WTC11 (cell line): ENCODE measurements around the gene AJAP1. TPM values are rescaled to one million over a fixed set of nuclear protein-coding genes. Genes with fewer than 3 reads are reported as not detected.

Experiments used
- ATAC-seq: fragments of 200-7000 bp; cut with Tn5 transposase; 2 replicates; pipeline ENCODE4 v1.10.0; 2021; ENCODE audit warnings: mild to moderate bottlenecking, moderate library complexity
- CTCF ChIA-PET: fragments of 300-600 bp; sonication (Branson Sonifier 250); formaldehyde crosslinking; loops from one replicate; lab custom pipeline; 2021; ENCODE audit warnings: antibody characterized with exemption; lab: Charles Lee
- POLR2A ChIA-PET: fragments of 350-600 bp; sonication (Branson Sonifier 250); formaldehyde crosslinking; loops from one replicate; lab custom pipeline; 2021; ENCODE audit warnings: antibody characterized with exemption; lab: Charles Lee
- DNase-seq: peaks from one replicate; pipeline ENCODE4 v3.0.0; 2021; ENCODE audit warnings: low spot score
- H3K27ac Mint-ChIP-seq: 2 replicates; pipeline ENCODE4 v1.8.0; 2021; ENCODE audit warnings: mixed read lengths
- H3K27me3 Mint-ChIP-seq: 2 replicates; pipeline ENCODE4 v1.8.0; 2021; ENCODE audit warnings: low read depth, mild to moderate bottlenecking, moderate library complexity, mixed read lengths
- H3K36me3 Mint-ChIP-seq: 2 replicates; pipeline ENCODE4 v1.8.0; 2021; ENCODE audit warnings: mixed read lengths
- H3K4me1 Mint-ChIP-seq: 2 replicates; pipeline ENCODE4 v1.8.0; 2022; ENCODE audit warnings: mixed read lengths
- H3K4me3 Mint-ChIP-seq: 2 replicates; pipeline ENCODE4 v1.8.0; 2021; ENCODE audit warnings: mild to moderate bottlenecking, moderate library complexity, mixed read lengths
- H3K9me3 Mint-ChIP-seq: 2 replicates; pipeline ENCODE4 v1.8.0; 2021; ENCODE audit warnings: mixed read lengths
- CBFB ChIP-seq: sonication (generic); formaldehyde crosslinking; IDR thresholded peaks from 2 replicates; pipeline ENCODE4 v1.8.1; 2022; ENCODE audit warnings: mild to moderate bottlenecking, low read depth, missing genetic modification reagents
- ETV6 ChIP-seq: sonication (generic); formaldehyde crosslinking; IDR thresholded peaks from 2 replicates; pipeline ENCODE4 v1.8.1; 2022; ENCODE audit warnings: mild to moderate bottlenecking, missing genetic modification reagents
- GRHL2 ChIP-seq: fragments of 250-450 bp; sonication (Bioruptor Pico); IDR thresholded peaks from 2 replicates; pipeline ENCODE4 v1.8.0; 2022; ENCODE audit warnings: mild to moderate bottlenecking, moderate library complexity; ENCODE audit not compliant: insufficient replicate concordance, severe bottlenecking
- GTF2I ChIP-seq: fragments of 250-450 bp; sonication (Bioruptor Pico); conservative IDR thresholded peaks from 2 replicates; pipeline ENCODE4 v1.4.0; 2021; ENCODE audit warnings: mild to moderate bottlenecking
- SP1 ChIP-seq: sonication (generic); formaldehyde crosslinking; conservative IDR thresholded peaks from 2 replicates; pipeline ENCODE4 v1.8.1; 2022; ENCODE audit warnings: missing genetic modification reagents
- TCF7 ChIP-seq: sonication (generic); formaldehyde crosslinking; IDR thresholded peaks from 2 replicates; pipeline ENCODE4 v1.8.0; 2022; ENCODE audit warnings: mild to moderate bottlenecking, low read depth, missing genetic modification reagents, moderate library complexity
- TEAD1 ChIP-seq: sonication (generic); formaldehyde crosslinking; IDR thresholded peaks from 2 replicates; pipeline ENCODE4 v1.8.0; 2022; ENCODE audit warnings: mild to moderate bottlenecking, missing genetic modification reagents
- TP53 ChIP-seq: sonication (generic); formaldehyde crosslinking; IDR thresholded peaks from 2 replicates; pipeline ENCODE4 v1.8.1; 2023; ENCODE audit warnings: mild to moderate bottlenecking, missing genetic modification reagents
- ZNF423 ChIP-seq: fragments of 250-450 bp; sonication (Bioruptor Pico); IDR thresholded peaks from 2 replicates; pipeline ENCODE4 v2.1.2; 2022; ENCODE audit warnings: mild to moderate bottlenecking, moderate library complexity
- total RNA-seq: library from RNA; stranded (reverse); gene quantifications from 3 replicates; pipeline ENCODE4 v1.2.3, GENCODE V29; 2021
- TF ChIP-seq, protein P1 (sequence below): fragments of 250-450 bp; sonication (Bioruptor Pico); IDR thresholded peaks from 2 replicates; pipeline ENCODE4 v2.1.2; 2022; ENCODE audit warnings: mild to moderate bottlenecking, moderate library complexity
- TF ChIP-seq, protein P2 (sequence below): sonication (generic); formaldehyde crosslinking; IDR thresholded peaks from 2 replicates; pipeline ENCODE4 v1.8.1; 2023; ENCODE audit warnings: mild to moderate bottlenecking, missing genetic modification reagents
- TF ChIP-seq, protein P3 (sequence below): sonication (generic); formaldehyde crosslinking; IDR thresholded peaks from 2 replicates; pipeline ENCODE4 v1.8.0; 2023; ENCODE audit warnings: mild to moderate bottlenecking, missing genetic modification reagents
- TF ChIP-seq, protein P4 (sequence below): sonication (generic); formaldehyde crosslinking; IDR thresholded peaks from 2 replicates; pipeline ENCODE4 v1.8.0; 2022; ENCODE audit warnings: mild to moderate bottlenecking, missing genetic modification reagents
- TF ChIP-seq, protein P5 (sequence below): fragments of 250-450 bp; sonication (Bioruptor Pico); conservative IDR thresholded peaks from 2 replicates; pipeline ENCODE4 v1.9.0; 2021; ENCODE audit warnings: mild to moderate bottlenecking
- TF ChIP-seq, protein P6 (sequence below): sonication (generic); formaldehyde crosslinking; IDR thresholded peaks from 2 replicates; pipeline ENCODE4 v1.8.1; 2023; ENCODE audit warnings: mild to moderate bottlenecking, missing genetic modification reagents, moderate library complexity
- TF ChIP-seq, protein P7 (sequence below): sonication (generic); formaldehyde crosslinking; IDR thresholded peaks from 2 replicates; pipeline ENCODE4 v1.8.1; 2023; ENCODE audit warnings: mild to moderate bottlenecking, missing genetic modification reagents, moderate library complexity

AJAP1 gene
- total RNA-seq, 1 experiment from 2014 or later = 2.1 TPM

DNA sequence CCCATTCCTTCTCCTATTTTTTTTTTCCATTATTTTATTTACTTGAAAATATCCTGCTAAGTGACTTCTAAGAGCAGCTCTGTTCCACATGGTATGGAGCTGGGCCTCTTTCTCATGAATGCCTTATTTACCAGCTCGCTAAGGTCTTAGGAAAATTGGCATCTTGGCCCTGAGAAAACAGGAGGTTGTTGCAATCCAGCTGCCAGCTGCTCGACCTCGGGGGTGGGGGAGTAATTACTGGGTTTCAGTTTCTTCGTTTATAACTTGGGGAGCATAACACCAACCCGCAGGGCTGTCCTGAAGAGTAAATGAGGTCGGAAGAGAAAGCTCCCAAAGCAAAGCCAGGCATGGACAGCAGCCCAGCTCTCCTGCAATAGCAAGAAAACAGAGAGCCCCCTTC lies 176.3 kb downstream of the AJAP1 start (continued):
- TF ChIP-seq, protein P1, sequence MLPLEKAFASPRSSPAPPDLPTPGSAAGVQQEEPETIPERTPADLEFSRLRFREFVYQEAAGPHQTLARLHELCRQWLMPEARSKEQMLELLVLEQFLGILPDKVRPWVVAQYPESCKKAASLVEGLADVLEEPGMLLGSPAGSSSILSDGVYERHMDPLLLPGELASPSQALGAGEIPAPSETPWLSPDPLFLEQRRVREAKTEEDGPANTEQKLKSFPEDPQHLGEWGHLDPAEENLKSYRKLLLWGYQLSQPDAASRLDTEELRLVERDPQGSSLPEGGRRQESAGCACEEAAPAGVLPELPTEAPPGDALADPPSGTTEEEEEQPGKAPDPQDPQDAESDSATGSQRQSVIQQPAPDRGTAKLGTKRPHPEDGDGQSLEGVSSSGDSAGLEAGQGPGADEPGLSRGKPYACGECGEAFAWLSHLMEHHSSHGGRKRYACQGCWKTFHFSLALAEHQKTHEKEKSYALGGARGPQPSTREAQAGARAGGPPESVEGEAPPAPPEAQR (CRISPR knock-in tag) = no peak
- no peak for TF ChIP-seq ZNF423 (CRISPR knock-in tag)
- no peak for TF ChIP-seq GRHL2 (CRISPR knock-in tag)
- TF ChIP-seq, protein P2, sequence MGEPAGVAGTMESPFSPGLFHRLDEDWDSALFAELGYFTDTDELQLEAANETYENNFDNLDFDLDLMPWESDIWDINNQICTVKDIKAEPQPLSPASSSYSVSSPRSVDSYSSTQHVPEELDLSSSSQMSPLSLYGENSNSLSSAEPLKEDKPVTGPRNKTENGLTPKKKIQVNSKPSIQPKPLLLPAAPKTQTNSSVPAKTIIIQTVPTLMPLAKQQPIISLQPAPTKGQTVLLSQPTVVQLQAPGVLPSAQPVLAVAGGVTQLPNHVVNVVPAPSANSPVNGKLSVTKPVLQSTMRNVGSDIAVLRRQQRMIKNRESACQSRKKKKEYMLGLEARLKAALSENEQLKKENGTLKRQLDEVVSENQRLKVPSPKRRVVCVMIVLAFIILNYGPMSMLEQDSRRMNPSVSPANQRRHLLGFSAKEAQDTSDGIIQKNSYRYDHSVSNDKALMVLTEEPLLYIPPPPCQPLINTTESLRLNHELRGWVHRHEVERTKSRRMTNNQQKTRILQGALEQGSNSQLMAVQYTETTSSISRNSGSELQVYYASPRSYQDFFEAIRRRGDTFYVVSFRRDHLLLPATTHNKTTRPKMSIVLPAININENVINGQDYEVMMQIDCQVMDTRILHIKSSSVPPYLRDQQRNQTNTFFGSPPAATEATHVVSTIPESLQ = no peak
- no peak for TF ChIP-seq TEAD1 (CRISPR knock-in tag)
- TF ChIP-seq, protein P3, sequence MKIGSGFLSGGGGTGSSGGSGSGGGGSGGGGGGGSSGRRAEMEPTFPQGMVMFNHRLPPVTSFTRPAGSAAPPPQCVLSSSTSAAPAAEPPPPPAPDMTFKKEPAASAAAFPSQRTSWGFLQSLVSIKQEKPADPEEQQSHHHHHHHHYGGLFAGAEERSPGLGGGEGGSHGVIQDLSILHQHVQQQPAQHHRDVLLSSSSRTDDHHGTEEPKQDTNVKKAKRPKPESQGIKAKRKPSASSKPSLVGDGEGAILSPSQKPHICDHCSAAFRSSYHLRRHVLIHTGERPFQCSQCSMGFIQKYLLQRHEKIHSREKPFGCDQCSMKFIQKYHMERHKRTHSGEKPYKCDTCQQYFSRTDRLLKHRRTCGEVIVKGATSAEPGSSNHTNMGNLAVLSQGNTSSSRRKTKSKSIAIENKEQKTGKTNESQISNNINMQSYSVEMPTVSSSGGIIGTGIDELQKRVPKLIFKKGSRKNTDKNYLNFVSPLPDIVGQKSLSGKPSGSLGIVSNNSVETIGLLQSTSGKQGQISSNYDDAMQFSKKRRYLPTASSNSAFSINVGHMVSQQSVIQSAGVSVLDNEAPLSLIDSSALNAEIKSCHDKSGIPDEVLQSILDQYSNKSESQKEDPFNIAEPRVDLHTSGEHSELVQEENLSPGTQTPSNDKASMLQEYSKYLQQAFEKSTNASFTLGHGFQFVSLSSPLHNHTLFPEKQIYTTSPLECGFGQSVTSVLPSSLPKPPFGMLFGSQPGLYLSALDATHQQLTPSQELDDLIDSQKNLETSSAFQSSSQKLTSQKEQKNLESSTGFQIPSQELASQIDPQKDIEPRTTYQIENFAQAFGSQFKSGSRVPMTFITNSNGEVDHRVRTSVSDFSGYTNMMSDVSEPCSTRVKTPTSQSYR (CRISPR knock-in tag) = no peak
- TF ChIP-seq SP1 (CRISPR knock-in tag) = no peak
- TF ChIP-seq ETV6 = no peak

DNA sequence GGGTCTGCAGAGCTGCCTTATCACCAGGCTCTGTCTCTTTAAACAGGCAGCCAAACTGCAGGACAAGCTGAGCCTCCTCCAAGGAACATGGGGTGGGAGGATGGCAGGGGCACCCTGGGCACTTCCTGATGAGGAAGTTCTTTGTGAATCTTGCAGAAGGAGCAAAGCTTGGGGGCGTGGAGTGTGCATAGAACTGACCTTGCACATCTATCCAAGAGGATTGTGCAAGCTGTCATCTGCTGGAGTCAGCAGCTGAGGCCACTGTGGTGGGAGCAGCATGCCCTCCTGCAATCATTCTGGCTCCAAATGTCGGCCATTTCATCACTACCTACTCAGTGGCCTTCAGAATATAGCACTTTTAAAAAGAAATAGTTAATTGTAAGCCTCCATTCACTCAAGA lies 182.2 kb downstream of the AJAP1 start:
- no peak for ATAC-seq

More for the DNA sequence above, 182.2 kb downstream of the AJAP1 start:
- peaks cover 81% of the 10 kb centered on the region for H3K9me3 Mint-ChIP-seq
- no peak overlapping the region for H3K27ac Mint-ChIP-seq
- H3K4me3 Mint-ChIP-seq = no peak overlapping the region
- ChIA-PET CTCF (no interaction called here), POLR2A (no interaction called here)
- DNase-seq = no peak
- TF ChIP-seq, protein P4, sequence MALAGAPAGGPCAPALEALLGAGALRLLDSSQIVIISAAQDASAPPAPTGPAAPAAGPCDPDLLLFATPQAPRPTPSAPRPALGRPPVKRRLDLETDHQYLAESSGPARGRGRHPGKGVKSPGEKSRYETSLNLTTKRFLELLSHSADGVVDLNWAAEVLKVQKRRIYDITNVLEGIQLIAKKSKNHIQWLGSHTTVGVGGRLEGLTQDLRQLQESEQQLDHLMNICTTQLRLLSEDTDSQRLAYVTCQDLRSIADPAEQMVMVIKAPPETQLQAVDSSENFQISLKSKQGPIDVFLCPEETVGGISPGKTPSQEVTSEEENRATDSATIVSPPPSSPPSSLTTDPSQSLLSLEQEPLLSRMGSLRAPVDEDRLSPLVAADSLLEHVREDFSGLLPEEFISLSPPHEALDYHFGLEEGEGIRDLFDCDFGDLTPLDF (CRISPR knock-in tag) = no peak
- no peak for TF ChIP-seq CBFB
- TF ChIP-seq, protein P5, sequence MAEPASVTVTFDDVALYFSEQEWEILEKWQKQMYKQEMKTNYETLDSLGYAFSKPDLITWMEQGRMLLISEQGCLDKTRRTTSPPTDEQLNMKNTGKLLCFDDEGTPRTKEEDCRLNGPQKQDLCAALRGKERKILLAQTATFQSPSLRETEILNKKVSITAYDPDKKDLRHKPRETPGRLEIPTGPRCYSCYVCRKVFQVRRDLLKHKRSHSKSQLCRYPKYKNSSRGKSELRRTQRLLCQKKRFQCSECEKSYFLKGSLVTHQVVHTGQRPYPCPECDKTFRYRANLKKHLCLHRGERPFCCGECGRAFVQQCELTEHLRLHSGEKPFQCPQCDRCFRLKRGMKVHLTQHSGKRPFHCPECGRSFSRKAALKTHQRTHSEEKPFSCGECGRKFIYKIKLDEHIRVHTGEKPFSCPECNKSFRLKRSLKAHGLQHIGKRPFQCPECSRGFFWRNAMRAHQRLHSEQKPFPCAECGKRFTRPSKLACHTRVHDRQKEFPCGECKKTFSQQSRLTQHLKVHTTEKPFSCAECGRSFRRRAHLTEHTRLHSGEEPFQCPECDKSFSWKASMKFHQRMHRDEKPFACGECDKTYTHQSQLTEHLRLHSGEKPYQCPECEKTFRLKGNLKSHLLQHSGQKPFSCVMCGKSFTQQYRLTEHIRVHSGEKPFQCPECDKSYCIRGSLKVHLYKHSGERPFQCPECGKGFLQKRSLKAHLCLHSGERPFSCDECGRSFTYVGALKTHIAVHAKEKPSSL (CRISPR knock-in tag) = no peak
- TF ChIP-seq GTF2I (CRISPR knock-in tag) = no peak
- TF ChIP-seq TP53 (CRISPR knock-in tag) = no peak
- no peak for TF ChIP-seq GRHL2 (CRISPR knock-in tag)
- TF ChIP-seq, protein P6, sequence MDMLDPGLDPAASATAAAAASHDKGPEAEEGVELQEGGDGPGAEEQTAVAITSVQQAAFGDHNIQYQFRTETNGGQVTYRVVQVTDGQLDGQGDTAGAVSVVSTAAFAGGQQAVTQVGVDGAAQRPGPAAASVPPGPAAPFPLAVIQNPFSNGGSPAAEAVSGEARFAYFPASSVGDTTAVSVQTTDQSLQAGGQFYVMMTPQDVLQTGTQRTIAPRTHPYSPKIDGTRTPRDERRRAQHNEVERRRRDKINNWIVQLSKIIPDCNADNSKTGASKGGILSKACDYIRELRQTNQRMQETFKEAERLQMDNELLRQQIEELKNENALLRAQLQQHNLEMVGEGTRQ (CRISPR knock-in tag) = no peak
- TF ChIP-seq, protein P7, sequence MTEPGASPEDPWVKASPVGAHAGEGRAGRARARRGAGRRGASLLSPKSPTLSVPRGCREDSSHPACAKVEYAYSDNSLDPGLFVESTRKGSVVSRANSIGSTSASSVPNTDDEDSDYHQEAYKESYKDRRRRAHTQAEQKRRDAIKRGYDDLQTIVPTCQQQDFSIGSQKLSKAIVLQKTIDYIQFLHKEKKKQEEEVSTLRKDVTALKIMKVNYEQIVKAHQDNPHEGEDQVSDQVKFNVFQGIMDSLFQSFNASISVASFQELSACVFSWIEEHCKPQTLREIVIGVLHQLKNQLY = no peak
- TF ChIP-seq TCF7 (CRISPR knock-in tag) = no peak
- H3K27me3 Mint-ChIP-seq = peaks cover 4% of the 10 kb centered on the region; the same call in 1 of the 2 replicates
- H3K36me3 Mint-ChIP-seq = peaks cover 85% of the 10 kb centered on the region
- no peaks in the 10 kb centered on the region for H3K4me1 Mint-ChIP-seq
